Ascending aorta (tissue), 2 donors: ENCODE data around the gene ADAMTS1. TPM values are rescaled to one million over a fixed set of nuclear protein-coding genes. Genes with fewer than 3 reads are reported as not detected.
"Not testable (repeated sequence)": the region's sequence is repeated elsewhere in the genome, so short reads cannot be mapped to it uniquely, and the experiment has no call there.

Source experiments
- DNase-seq, 2 donors: peaks; one replicate each; pipeline ENCODE4 v3.0.0-alpha.2; 2019; ENCODE audit warnings: low spot score in 2 of 2
- H3K27ac ChIP-seq, 2 donors: fragments of 200-600 bp; sonication (generic); one replicate each; pipeline ENCODE4 v1.5.1; 2016 to 2017; ENCODE audit warnings: mild to moderate bottlenecking in 1 of 2
- H3K27me3 ChIP-seq: fragments of 200-600 bp; sonication (generic); one replicate; pipeline ENCODE4 v1.5.1; 2017
- H3K36me3 ChIP-seq, 2 donors: fragments of 200-600 bp; sonication (generic); one replicate each; pipeline ENCODE4 v1.5.1; 2016
- H3K4me1 ChIP-seq, 2 donors: fragments of 200-600 bp; sonication (generic); one replicate each; pipeline ENCODE4 v1.5.1; 2016 to 2017; ENCODE audit warnings: mild to moderate bottlenecking in 1 of 2
- H3K4me3 ChIP-seq, 2 donors: fragments of 200-600 bp; sonication (generic); one replicate each; pipeline ENCODE4 v1.5.1; 2016 to 2017; ENCODE audit warnings: mild to moderate bottlenecking in 1 of 2
- H3K9me3 ChIP-seq, 2 donors: fragments of 200-600 bp; sonication (generic); one replicate each; pipeline ENCODE4 v1.5.1; 2016
- CTCF ChIP-seq, 3 experiments: fragments of 200-600 bp in 2 of 3; fragments of 450-650 bp in 1 of 3; sonication (generic) in 2 of 3; IDR thresholded peaks; one replicate each; pipeline ENCODE4 v1.5.1; 2016 to 2019; ENCODE audit warnings: antibody characterized with exemption in 3 of 3, mild to moderate bottlenecking in 1 of 3, moderate library complexity in 1 of 3
- intact Hi-C: fragments of 100-400 bp; cut with DNase I; formaldehyde crosslinking; loops from one replicate; pipeline ENCODE4 v1.15.1; 2023
- total RNA-seq: library from RNA; depleted of rRNA; stranded (reverse); fragments of >200 nt; gene quantifications from one replicate; pipeline ENCODE4 v1.1.0, GENCODE V29; 2016

ADAMTS1 gene
- total RNA-seq, 1 donor from 2014 or later: 672 TPM

DNA sequence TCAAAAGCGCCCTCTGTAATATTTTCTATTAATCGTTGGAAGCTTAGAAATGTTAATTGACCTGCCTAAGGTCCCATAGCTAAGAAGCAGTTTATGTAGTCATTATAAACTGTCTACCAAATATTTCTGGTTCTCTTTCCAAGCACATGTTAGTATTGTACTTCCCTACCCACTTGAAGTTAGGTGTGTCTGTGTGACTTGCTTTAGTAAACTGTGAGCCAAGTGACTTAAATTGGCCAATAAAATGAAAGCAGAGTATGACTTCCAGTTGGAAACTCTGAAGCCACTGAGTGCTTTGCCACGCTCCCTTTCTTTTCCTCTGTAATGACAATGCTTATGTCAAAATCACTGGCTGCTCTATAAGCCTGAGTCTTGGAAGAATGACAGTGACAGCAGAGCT lies 20.6 kb upstream of the ADAMTS1 start:
- Histone ChIP-seq H3K4me3 (no peak overlapping the region), H3K9me3 (no peaks in the 10 kb centered on the region), H3K4me1 (no peaks in the 10 kb centered on the region), H3K36me3 (no peaks in the 10 kb centered on the region), H3K27me3 (no peaks in the 10 kb centered on the region), H3K27ac (no peak overlapping the region)
- DNase-seq: no peak
- TF ChIP-seq CTCF (IDR thresholded peaks at IDR 0.05): no peak
- intact Hi-C loops: no loop called here

- H3K9me3 ChIP-seq, H3K4me3 ChIP-seq, H3K27ac ChIP-seq, H3K27me3 ChIP-seq, H3K36me3 ChIP-seq, DNase-seq, intact Hi-C loops, H3K4me1 ChIP-seq: not testable (repeated sequence)
These were observed 11.7 kb upstream of the ADAMTS1 start for GRCh38 chr21:26856871-26857350.

- not testable (repeated sequence) for H3K4me3 ChIP-seq, H3K27ac ChIP-seq, H3K4me1 ChIP-seq, H3K9me3 ChIP-seq, H3K36me3 ChIP-seq, DNase-seq, H3K27me3 ChIP-seq
- intact Hi-C loops: loop anchor here (5.0 kb wide), 2 partner anchors 623 to 1198 kb away; no protein-coding TSS in a partner anchor
These were observed 9.5 kb upstream of the ADAMTS1 start for GRCh38 chr21:26854695-26855094.

- DNase-seq: no peak
- H3K27ac ChIP-seq: no peak overlapping the region
- TF ChIP-seq CTCF (IDR thresholded peaks at IDR 0.05): no peak
- H3K9me3 ChIP-seq: no peaks in the 10 kb centered on the region
- no peaks in the 10 kb centered on the region for H3K27me3 ChIP-seq
- intact Hi-C loops: loop anchor here (5.0 kb wide), 2 partner anchors 625 to 1200 kb away; no protein-coding TSS in a partner anchor
- no peaks in the 10 kb centered on the region for H3K36me3 ChIP-seq
- H3K4me1 ChIP-seq: peaks cover 0 to 3% of the 10 kb centered on the region in 2 donors
- no peak overlapping the region for H3K4me3 ChIP-seq
These were observed 7.2 kb upstream of the ADAMTS1 start for GRCh38 chr21:26852423-26852822.

- Histone ChIP-seq H3K9me3 (no peaks in the 10 kb centered on the region), H3K4me3 (no peak overlapping the region), H3K36me3 (no peaks in the 10 kb centered on the region), H3K4me1 (peaks cover 0 to 3% of the 10 kb centered on the region in 2 donors), H3K27ac (no peak overlapping the region), H3K27me3 (no peaks in the 10 kb centered on the region)
- intact Hi-C loops: loop anchor here (2.0 to 5.0 kb wide), 3 partner anchors 626 to 1201 kb away; no protein-coding TSS in a partner anchor
- no peak for DNase-seq
- no peak for TF ChIP-seq CTCF (IDR thresholded peaks at IDR 0.05)
These were observed 6.1 kb upstream of the ADAMTS1 start for GRCh38 chr21:26851109-26851944.

GRCh38 chr21:26850116-26850643 lies 5.0 kb upstream of the ADAMTS1 start:
- no peak for DNase-seq
- peak; percentile 61 to 76 (median 64) for TF ChIP-seq CTCF (IDR thresholded peaks at IDR 0.05)
- no peaks in the 10 kb centered on the region for H3K27me3 ChIP-seq
- no peak overlapping the region for H3K27ac ChIP-seq
- peaks cover 0 to 3% of the 10 kb centered on the region in 2 donors for H3K4me1 ChIP-seq
- H3K36me3 ChIP-seq: no peaks in the 10 kb centered on the region
- intact Hi-C loops: loop anchor here (1.0 to 5.0 kb wide), 4 partner anchors 627 to 1202 kb away; no protein-coding TSS in a partner anchor
- no peaks in the 10 kb centered on the region for H3K9me3 ChIP-seq
- peak overlapping the region in 1 of 2 donors; percentile 29 for H3K4me3 ChIP-seq
